Gastroesophageal sphincter (tissue), 3 donors: Measurements from ENCODE around the gene CELSR1.

Experiments used
- POLR2A ChIP-seq, 2 donors: fragments of 450-650 bp; IDR thresholded peaks; one replicate each; pipeline ENCODE4 v1.6.1; 2017; ENCODE audit warnings: antibody characterized with exemption in 2 of 2, mild to moderate bottlenecking in 2 of 2, moderate library complexity in 1 of 2
- POLR2AphosphoS5 ChIP-seq: sonication (generic); formaldehyde crosslinking; IDR thresholded peaks from one replicate; pipeline ENCODE4 v1.6.1; 2017; ENCODE audit warnings: antibody characterized with exemption
- TF ChIP-seq, protein P1 (sequence below), 4 experiments: fragments of 200-600 bp in 2 of 4; fragments of 450-650 bp in 2 of 4; sonication (generic) in 1 of 4; IDR thresholded peaks; one replicate each; pipeline ENCODE4 v1.5.1; 2017 to 2019; ENCODE audit warnings: antibody characterized with exemption in 4 of 4, mild to moderate bottlenecking in 2 of 4, moderate library complexity in 2 of 4

GRCh38 chr22:46574438-46574992 lies 37.1 kb upstream of the CELSR1 start:
- TF ChIP-seq, protein P1, sequence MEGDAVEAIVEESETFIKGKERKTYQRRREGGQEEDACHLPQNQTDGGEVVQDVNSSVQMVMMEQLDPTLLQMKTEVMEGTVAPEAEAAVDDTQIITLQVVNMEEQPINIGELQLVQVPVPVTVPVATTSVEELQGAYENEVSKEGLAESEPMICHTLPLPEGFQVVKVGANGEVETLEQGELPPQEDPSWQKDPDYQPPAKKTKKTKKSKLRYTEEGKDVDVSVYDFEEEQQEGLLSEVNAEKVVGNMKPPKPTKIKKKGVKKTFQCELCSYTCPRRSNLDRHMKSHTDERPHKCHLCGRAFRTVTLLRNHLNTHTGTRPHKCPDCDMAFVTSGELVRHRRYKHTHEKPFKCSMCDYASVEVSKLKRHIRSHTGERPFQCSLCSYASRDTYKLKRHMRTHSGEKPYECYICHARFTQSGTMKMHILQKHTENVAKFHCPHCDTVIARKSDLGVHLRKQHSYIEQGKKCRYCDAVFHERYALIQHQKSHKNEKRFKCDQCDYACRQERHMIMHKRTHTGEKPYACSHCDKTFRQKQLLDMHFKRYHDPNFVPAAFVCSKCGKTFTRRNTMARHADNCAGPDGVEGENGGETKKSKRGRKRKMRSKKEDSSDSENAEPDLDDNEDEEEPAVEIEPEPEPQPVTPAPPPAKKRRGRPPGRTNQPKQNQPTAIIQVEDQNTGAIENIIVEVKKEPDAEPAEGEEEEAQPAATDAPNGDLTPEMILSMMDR (IDR thresholded peaks at IDR 0.05), result no peak
- TF ChIP-seq POLR2AphosphoS5, result no peak
- TF ChIP-seq POLR2A (IDR thresholded peaks at IDR 0.05), result no peak
